GM18870 (cell line): ENCODE results near the gene UNK.
"Not testable (repeated sequence)": the region's sequence is repeated elsewhere in the genome, so short reads cannot be mapped to it uniquely, and the experiment has no call there.

Experiments used
- ATAC-seq: cut with Tn5 transposase; IDR thresholded peaks from one replicate; pipeline ENCODE4 v1.9.1; 2021; ENCODE audit warnings: moderate library complexity; ENCODE audit not compliant: unreplicated experiment

The UNK gene

GRCh38 chr17:75870228-75870627 is 85.6 kb downstream of the UNK start:
- not testable (repeated sequence) for ATAC-seq

GRCh38 chr17:75872434-75873351 is 88.1 kb downstream of the UNK start:
- no peak for ATAC-seq

- ATAC-seq = no peak
Observed at GRCh38 chr17:75873587-75874322, 89.1 kb downstream of the UNK start.

- no peak for ATAC-seq
Observed at GRCh38 chr17:75874323-75875181, 89.9 kb downstream of the UNK start.
